Activated T-helper 2 cell treated with anti-CD3 and anti-CD28 coated beads, Interferon-gamma antibody, Interleukin-2, Interleukin-4, amounts not matched to agents 10 μg/mL and 5 μg/mL and 100 μg/mL, durations not matched to agents 14 hours and 24 hours and 36 hours (primary cell): ENCODE measurements around the gene FGA. TPM values are rescaled to one million over a fixed set of nuclear protein-coding genes. Genes with fewer than 3 reads are reported as not detected.

Source experiments
- DNase-seq: peaks from one replicate; pipeline ENCODE4 v3.0.0; 2021; ENCODE audit warnings: low spot score
- H3K27ac Mint-ChIP-seq: one replicate; pipeline ENCODE4 v1.8.0; 2021; ENCODE audit warnings: mixed read lengths
- H3K27me3 Mint-ChIP-seq: one replicate; pipeline ENCODE4 v1.8.0; 2021; ENCODE audit warnings: low read depth, mixed read lengths
- H3K36me3 Mint-ChIP-seq: one replicate; pipeline ENCODE4 v1.8.0; 2021; ENCODE audit warnings: low read depth, mixed read lengths
- H3K4me1 Mint-ChIP-seq: one replicate; pipeline ENCODE4 v1.8.0; 2021; ENCODE audit warnings: low read depth, mixed read lengths
- H3K4me3 Mint-ChIP-seq: one replicate; pipeline ENCODE4 v1.8.0; 2021; ENCODE audit warnings: low read depth, mild to moderate bottlenecking, moderate library complexity, mixed read lengths
- H3K9me3 Mint-ChIP-seq: one replicate; pipeline ENCODE4 v1.8.0; 2021; ENCODE audit warnings: mixed read lengths
- intact Hi-C: fragments of 100-400 bp; cut with micrococcal nuclease; formaldehyde crosslinking; loops from one replicate; pipeline ENCODE4 v1.15.1; 2023
- total RNA-seq: library from RNA; stranded (reverse); gene quantifications from 2 replicates; pipeline ENCODE4 v1.2.3, GENCODE V29; 2022

The FGA gene
- not detected in 2 replicates for total RNA-seq

DNA sequence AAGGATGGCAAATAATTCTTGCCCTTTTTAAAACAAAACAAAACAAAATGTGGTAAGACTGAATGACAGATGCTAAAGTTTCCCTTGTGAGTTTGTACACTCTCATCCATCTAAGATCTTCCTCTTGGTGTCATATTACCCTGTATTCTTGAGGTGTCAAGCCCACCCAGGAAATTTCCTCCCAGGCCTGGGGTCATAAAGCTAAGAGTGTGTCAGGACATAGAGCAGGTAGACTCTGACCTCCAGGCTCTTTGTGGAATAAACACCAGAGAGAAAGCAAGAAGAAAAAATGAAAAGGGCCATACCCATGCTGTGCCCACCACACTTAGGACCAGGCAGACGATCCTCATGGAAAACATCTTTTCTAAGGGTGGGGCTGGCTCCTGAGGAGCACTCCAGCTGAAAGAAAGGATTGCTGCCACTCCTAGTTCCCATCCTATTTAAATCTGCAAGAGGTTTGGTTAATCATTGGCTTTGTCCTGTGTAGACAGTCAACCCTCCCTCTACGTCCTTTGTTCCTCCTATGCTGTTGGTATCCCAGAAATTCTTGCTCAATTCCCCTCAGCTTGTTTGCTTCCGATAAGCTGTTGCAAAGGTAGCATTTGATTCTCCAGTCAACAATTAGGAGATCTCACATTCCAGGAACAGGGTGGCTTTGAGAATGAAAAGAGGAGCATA, at the start of gene FGA:
Gene FGA, minus strand, starts transcription at position 414 of the 678 bp plus-strand sequence. Its CDS starts 55 bp downstream, at position 359.
- no peak for DNase-seq
- Mint-ChIP-seq H3K4me3 (no peak within 1 kb of the TSS), H3K9me3 (no peaks in the 10 kb centered on the region), H3K36me3 (no peaks in the 10 kb centered on the region), H3K27ac (no peak within 1 kb of the TSS), H3K4me1 (no peaks in the 10 kb centered on the region), H3K27me3 (peaks cover 2% of the 10 kb centered on the region)
- intact Hi-C loops = no loop called here

DNA sequence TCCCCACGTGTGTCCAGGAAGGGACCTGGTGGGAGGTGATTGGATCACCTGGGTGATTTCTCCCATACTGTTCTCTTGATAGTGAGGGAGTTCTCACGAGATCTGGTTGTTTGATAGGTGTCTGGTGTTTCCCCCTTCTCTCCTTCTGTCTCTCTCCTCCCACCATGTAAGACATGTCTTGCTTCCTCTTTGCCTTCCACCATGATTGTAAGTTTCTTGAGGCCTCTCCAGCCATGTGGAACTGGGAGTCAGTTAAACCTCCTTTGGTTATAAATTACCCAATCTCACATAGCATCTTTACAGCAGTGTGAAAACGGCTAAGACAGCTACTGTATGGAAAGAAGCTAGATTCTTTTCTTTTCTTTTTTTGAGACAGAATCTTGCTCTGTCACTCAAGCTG, 43.5 kb upstream of the FGA start:
- no peak overlapping the region for H3K27ac Mint-ChIP-seq
- no peaks in the 10 kb centered on the region for H3K9me3 Mint-ChIP-seq
- no peak overlapping the region for H3K4me3 Mint-ChIP-seq
- H3K36me3 Mint-ChIP-seq = no peaks in the 10 kb centered on the region
- H3K4me1 Mint-ChIP-seq = no peaks in the 10 kb centered on the region
- intact Hi-C loops = no loop called here
- DNase-seq = no peak
- peaks cover 17% of the 10 kb centered on the region for H3K27me3 Mint-ChIP-seq

GRCh38 chr4:154631828-154632227, 41.3 kb upstream of the FGA start:
- intact Hi-C loops = no loop called here
- Mint-ChIP-seq H3K9me3 (no peaks in the 10 kb centered on the region), H3K36me3 (no peaks in the 10 kb centered on the region), H3K27me3 (peaks cover 14% of the 10 kb centered on the region), H3K4me3 (no peak overlapping the region), H3K4me1 (no peaks in the 10 kb centered on the region), H3K27ac (no peak overlapping the region)
- no peak for DNase-seq

DNA sequence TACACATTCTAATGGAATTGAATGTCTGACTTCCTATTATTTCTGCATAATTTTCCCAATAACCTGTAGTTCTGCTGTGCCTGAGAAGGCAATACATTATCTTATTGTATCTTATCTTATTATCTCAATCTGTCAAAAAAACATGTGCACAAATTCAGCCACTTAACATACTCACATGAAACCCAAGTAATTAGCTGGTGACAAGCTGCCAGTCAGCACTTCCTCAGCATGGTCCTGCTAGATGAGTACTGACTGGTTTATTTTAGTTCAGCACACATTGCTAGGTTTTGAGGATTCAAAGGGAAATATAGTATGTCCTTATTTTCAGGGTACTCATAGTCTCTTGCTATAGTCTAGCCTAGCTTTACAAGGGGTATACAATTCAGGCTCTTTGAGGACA, 39.8 kb upstream of the FGA start:
- H3K27me3 Mint-ChIP-seq = peaks cover 22% of the 10 kb centered on the region
- DNase-seq = no peak
- no peaks in the 10 kb centered on the region for H3K9me3 Mint-ChIP-seq
- H3K27ac Mint-ChIP-seq = no peak overlapping the region
- H3K4me1 Mint-ChIP-seq = no peaks in the 10 kb centered on the region
- H3K4me3 Mint-ChIP-seq = no peak overlapping the region
- H3K36me3 Mint-ChIP-seq = no peaks in the 10 kb centered on the region
- intact Hi-C loops = no loop called here

DNA sequence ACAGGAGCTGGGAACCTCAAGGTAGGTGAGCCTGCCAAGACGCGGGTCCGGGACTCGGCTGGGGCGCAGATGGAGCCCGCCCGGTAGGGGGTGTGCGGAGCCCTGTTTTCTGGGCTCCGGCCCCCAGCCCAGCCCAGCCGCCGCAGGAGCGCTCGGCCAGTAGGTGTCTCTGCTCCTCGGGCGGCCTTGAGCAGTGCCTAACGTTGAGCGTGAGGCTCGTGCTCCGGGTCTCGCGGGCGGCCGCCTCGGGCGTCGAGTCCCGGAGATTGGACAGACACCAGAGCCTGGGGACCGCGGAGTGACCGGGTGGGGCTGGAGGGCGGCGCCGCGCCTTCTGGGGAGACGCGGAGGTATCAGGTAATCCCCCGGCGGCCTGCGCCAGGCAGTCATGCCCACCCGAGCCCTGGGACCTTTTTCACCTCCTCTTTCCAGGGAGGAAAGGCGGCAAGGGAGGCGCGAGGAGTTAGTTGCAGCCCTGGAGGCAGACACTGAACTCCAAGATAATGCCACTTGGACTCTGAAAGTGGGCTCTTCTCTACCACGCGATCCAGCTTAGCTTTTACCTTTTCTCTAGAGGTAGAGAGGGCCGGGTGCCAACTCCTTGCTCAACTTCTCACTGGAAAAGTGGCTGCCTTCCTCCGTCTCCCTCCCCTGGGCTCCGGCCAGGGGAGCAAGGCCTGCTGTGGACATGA, 36.4 kb upstream of the FGA start:
- Mint-ChIP-seq H3K4me3 (no peak overlapping the region), H3K9me3 (no peaks in the 10 kb centered on the region), H3K27me3 (peaks cover 21% of the 10 kb centered on the region), H3K36me3 (no peaks in the 10 kb centered on the region), H3K4me1 (no peaks in the 10 kb centered on the region), H3K27ac (no peak overlapping the region)
- intact Hi-C loops = no loop called here
- peak; percentile 24 for DNase-seq

GRCh38 chr4:154625971-154626370, 35.4 kb upstream of the FGA start:
- intact Hi-C loops = no loop called here
- no peaks in the 10 kb centered on the region for H3K4me1 Mint-ChIP-seq
- no peak overlapping the region for H3K4me3 Mint-ChIP-seq
- no peak overlapping the region for H3K27ac Mint-ChIP-seq
- no peaks in the 10 kb centered on the region for H3K36me3 Mint-ChIP-seq
- no peaks in the 10 kb centered on the region for H3K9me3 Mint-ChIP-seq
- no peak for DNase-seq
- peaks cover 25% of the 10 kb centered on the region for H3K27me3 Mint-ChIP-seq

DNA sequence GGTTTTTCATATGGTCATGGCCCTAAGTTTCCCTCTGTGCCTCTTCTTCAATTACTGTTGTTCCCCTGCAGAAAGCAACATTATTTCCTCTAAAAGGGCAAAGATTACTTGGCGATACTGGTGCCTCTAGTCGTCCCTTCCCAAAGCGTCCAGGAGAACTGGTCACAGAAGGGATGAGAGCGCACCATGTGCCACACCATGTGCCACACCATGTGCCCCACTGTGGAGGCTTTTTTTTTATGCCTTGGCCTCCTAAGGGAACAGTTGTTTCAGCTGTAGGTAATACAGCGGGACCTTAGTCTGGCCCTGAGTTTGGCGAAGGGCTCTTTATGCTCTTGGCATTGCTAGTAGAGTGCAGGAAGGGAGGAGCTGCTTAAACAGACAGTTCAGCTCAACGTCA, 33.5 kb upstream of the FGA start:
- no peaks in the 10 kb centered on the region for H3K4me1 Mint-ChIP-seq
- DNase-seq = no peak
- H3K27me3 Mint-ChIP-seq = peaks cover 16% of the 10 kb centered on the region
- no peak overlapping the region for H3K4me3 Mint-ChIP-seq
- intact Hi-C loops = no loop called here
- no peak overlapping the region for H3K27ac Mint-ChIP-seq
- no peaks in the 10 kb centered on the region for H3K9me3 Mint-ChIP-seq
- H3K36me3 Mint-ChIP-seq = no peaks in the 10 kb centered on the region

- no peak overlapping the region for H3K27ac Mint-ChIP-seq
- H3K36me3 Mint-ChIP-seq = no peaks in the 10 kb centered on the region
- H3K4me3 Mint-ChIP-seq = no peak overlapping the region
- no peaks in the 10 kb centered on the region for H3K4me1 Mint-ChIP-seq
- no peaks in the 10 kb centered on the region for H3K9me3 Mint-ChIP-seq
- intact Hi-C loops = no loop called here
- peaks cover 16% of the 10 kb centered on the region for H3K27me3 Mint-ChIP-seq
- no peak for DNase-seq
These were observed 32.9 kb upstream of the FGA start for GRCh38 chr4:154623436-154623835.

GRCh38 chr4:154622598-154622997, 32.1 kb upstream of the FGA start:
- Mint-ChIP-seq H3K27me3 (peaks cover 16% of the 10 kb centered on the region), H3K9me3 (no peaks in the 10 kb centered on the region), H3K36me3 (no peaks in the 10 kb centered on the region), H3K4me1 (no peaks in the 10 kb centered on the region), H3K4me3 (no peak overlapping the region), H3K27ac (no peak overlapping the region)
- intact Hi-C loops = loop anchor here (1.0 kb wide), 1 partner anchor 70 kb away; no protein-coding TSS in a partner anchor
- DNase-seq = no peak

DNA sequence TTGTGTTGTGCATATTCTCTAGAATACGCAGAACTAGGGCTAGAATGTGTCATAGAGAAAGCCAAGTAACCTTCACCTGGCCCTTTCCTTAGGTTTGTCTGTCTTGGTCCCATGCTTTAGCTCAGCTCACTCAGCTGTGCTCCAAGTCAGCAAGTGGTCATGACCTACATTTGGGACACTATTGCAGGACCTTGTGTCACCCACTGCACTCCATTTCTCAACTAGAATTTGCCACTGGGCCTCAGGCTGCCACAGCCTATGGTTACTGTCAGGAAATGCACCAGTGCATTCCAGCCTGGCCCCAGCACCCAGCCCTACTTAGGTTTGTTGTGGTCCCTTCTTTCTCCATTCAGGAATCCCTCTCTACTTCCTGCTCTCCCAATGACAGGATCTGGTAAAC, 29.6 kb upstream of the FGA start:
- intact Hi-C loops = no loop called here
- H3K4me1 Mint-ChIP-seq = peaks cover 8% of the 10 kb centered on the region
- H3K9me3 Mint-ChIP-seq = no peaks in the 10 kb centered on the region
- no peak for DNase-seq
- H3K27me3 Mint-ChIP-seq = peaks cover 6% of the 10 kb centered on the region
- H3K36me3 Mint-ChIP-seq = no peaks in the 10 kb centered on the region
- no peak overlapping the region for H3K4me3 Mint-ChIP-seq
- no peak overlapping the region for H3K27ac Mint-ChIP-seq

GRCh38 chr4:154618708-154619315, 28.3 kb upstream of the FGA start:
- Mint-ChIP-seq H3K27ac (no peak overlapping the region), H3K4me3 (no peak overlapping the region), H3K9me3 (no peaks in the 10 kb centered on the region), H3K36me3 (no peaks in the 10 kb centered on the region), H3K4me1 (peaks cover 8% of the 10 kb centered on the region), H3K27me3 (peaks cover 10% of the 10 kb centered on the region)
- intact Hi-C loops = loop anchor here (1.0 to 10.0 kb wide), 2 partner anchors 69 to 284 kb away; partner anchors contain the start of gene PLRG1
- peak; percentile 36 for DNase-seq

DNA sequence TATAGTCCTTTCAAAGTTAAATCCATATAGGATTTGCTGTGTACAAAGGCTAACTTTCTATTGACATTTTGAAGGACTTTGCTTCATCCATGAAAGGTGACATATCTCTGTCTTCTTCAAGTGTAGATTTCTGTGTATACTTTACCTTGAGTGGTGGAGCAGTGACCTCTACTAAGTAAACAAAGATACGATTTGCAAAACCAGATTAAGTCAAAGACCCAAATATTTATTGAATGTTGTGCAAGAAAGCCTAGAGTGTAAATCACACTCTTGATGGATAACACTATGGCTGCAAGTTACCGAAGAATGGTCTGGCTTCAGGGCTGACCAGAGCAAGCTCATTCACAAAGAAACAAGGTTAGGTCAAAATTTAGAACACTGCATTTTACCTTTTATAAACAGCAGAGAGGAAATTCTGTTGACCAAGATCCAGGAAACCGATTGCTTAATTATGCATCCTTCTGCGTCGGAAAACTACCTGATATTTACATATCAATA, 27.3 kb upstream of the FGA start:
- DNase-seq = no peak
- Mint-ChIP-seq H3K36me3 (no peaks in the 10 kb centered on the region), H3K4me3 (no peak overlapping the region), H3K9me3 (no peaks in the 10 kb centered on the region), H3K4me1 (peaks cover 8% of the 10 kb centered on the region), H3K27me3 (peaks cover 12% of the 10 kb centered on the region), H3K27ac (no peak overlapping the region)
- intact Hi-C loops = loop anchor here (1.0 to 10.0 kb wide), 2 partner anchors 68 to 283 kb away; partner anchors contain the start of gene PLRG1

- no peak for DNase-seq
- intact Hi-C loops = loop anchor here (10.0 kb wide), 1 partner anchor 282 kb away; no protein-coding TSS in a partner anchor
- no peaks in the 10 kb centered on the region for H3K36me3 Mint-ChIP-seq
- H3K27me3 Mint-ChIP-seq = peaks cover 14% of the 10 kb centered on the region
- peaks cover 8% of the 10 kb centered on the region for H3K4me1 Mint-ChIP-seq
- no peak overlapping the region for H3K27ac Mint-ChIP-seq
- H3K4me3 Mint-ChIP-seq = no peak overlapping the region
- no peaks in the 10 kb centered on the region for H3K9me3 Mint-ChIP-seq
These were observed 26.2 kb upstream of the FGA start for GRCh38 chr4:154616731-154617130.
